Esophagus muscularis mucosa (tissue), 4 donors: ENCODE data around the gene ARHGEF7.

ENCODE experiments used
- CTCF ChIP-seq, 3 experiments: fragments of 200-600 bp in 2 of 3; fragments of 450-650 bp in 1 of 3; sonication (generic) in 2 of 3; IDR thresholded peaks; one replicate each; pipeline ENCODE4 v1.5.1; 2017 to 2019; ENCODE audit warnings: antibody characterized with exemption in 3 of 3, mild to moderate bottlenecking in 2 of 3, moderate library complexity in 1 of 3
- EP300 ChIP-seq: sonication (generic); formaldehyde crosslinking; IDR thresholded peaks from one replicate; pipeline ENCODE4 v1.6.1; 2017; ENCODE audit warnings: antibody characterized with exemption
- POLR2A ChIP-seq: fragments of 450-650 bp; IDR thresholded peaks from one replicate; pipeline ENCODE4 v1.6.1; 2017; ENCODE audit warnings: antibody characterized with exemption, moderate library complexity, mild to moderate bottlenecking, low read depth

- TF ChIP-seq CTCF (IDR thresholded peaks at IDR 0.05) (no peak), EP300 (no peak), POLR2A (no peak)
Observed at GRCh38 chr13:111219280-111219679, 104.2 kb downstream of the ARHGEF7 start.
